Nephron progenitor cell (in vitro differentiated cells): ENCODE measurements around the gene SLC23A2.
A peak's percentile ranks its signal among the peaks of the same experiment; 100 is the strongest.
"Not testable (repeated sequence)": the region's sequence is repeated elsewhere in the genome, so short reads cannot be mapped to it uniquely, and the experiment has no call there.

ENCODE experiments used
- DNase-seq: peaks from one replicate; pipeline ENCODE4 v3.0.0; 2021
- H3K27ac Mint-ChIP-seq: 2 replicates; pipeline ENCODE4 v1.8.0; 2021; ENCODE audit warnings: mild to moderate bottlenecking, moderate library complexity, mixed read lengths
- H3K27me3 Mint-ChIP-seq: 2 replicates; pipeline ENCODE4 v1.8.0; 2021; ENCODE audit warnings: mild to moderate bottlenecking, low read depth, mixed read lengths; ENCODE audit not compliant: poor library complexity
- H3K36me3 Mint-ChIP-seq: 2 replicates; pipeline ENCODE4 v1.8.0; 2021; ENCODE audit warnings: low read depth, mixed read lengths
- H3K4me1 Mint-ChIP-seq: 2 replicates; pipeline ENCODE4 v1.8.0; 2021; ENCODE audit warnings: mixed read lengths
- H3K4me3 Mint-ChIP-seq: 2 replicates; pipeline ENCODE4 v1.8.0; 2021; ENCODE audit warnings: mild to moderate bottlenecking, moderate library complexity, mixed read lengths
- H3K9me3 Mint-ChIP-seq: 2 replicates; pipeline ENCODE4 v1.8.0; 2021; ENCODE audit warnings: mild to moderate bottlenecking, moderate library complexity, mixed read lengths
- CTCF ChIP-seq: fragments of 200-600 bp; sonication (generic); IDR thresholded peaks from 2 replicates; pipeline ENCODE4 v1.5.0; 2021; ENCODE audit warnings: antibody characterized with exemption

Gene SLC23A2

DNA sequence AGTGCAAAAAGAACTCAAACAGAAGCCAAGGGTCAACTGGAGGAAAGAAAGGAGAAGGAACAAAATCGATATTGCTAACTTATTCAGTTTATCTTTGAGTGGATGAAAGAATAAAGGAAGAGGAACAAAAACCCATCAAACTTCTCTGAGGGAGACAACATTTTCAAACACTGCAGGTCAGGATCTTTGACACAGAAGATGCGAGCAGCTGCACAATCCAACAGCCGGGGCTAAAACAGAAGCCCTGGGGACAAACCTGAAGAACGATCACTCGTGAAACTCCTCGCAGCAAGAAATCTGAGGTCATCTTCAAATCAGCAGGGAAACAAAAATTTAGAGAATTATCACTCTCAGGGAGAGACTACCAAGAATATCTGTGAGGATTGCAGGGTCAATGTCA lies 14.2 kb downstream of the SLC23A2 start:
- Mint-ChIP-seq H3K4me1 (peaks cover 12% of the 10 kb centered on the region), H3K36me3 (peaks cover 6% of the 10 kb centered on the region), H3K27ac (peak overlapping the region; percentile 75), H3K9me3 (no peaks in the 10 kb centered on the region), H3K4me3 (no peak overlapping the region), H3K27me3 (peaks cover 9% of the 10 kb centered on the region)
- DNase-seq: no peak
- no peak for TF ChIP-seq CTCF

DNA sequence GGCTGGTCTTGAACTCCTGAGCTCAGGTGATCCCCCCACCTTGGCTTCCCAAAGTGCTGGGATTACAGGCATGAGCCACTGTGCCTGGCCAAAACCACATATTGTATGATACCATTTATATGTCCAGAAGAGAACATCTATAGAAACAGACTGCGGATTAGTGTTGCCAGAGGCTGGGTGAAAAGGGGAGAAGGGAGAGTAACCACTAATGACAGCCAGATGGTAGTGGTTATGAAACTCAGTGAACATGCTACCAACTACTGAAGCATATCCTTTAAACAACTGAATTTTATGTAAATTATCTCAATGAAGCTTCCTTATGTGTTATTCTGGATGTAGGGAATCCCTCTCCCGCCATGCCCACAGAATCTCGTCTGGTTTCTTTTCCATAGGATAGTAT lies 15.7 kb downstream of the SLC23A2 start:
- peaks cover 9% of the 10 kb centered on the region for H3K27me3 Mint-ChIP-seq
- H3K36me3 Mint-ChIP-seq: peaks cover 6% of the 10 kb centered on the region
- H3K4me3 Mint-ChIP-seq: no peak overlapping the region
- H3K9me3 Mint-ChIP-seq: no peaks in the 10 kb centered on the region
- H3K4me1 Mint-ChIP-seq: peaks cover 6% of the 10 kb centered on the region
- DNase-seq: no peak
- no peak for TF ChIP-seq CTCF
- H3K27ac Mint-ChIP-seq: no peak overlapping the region

DNA sequence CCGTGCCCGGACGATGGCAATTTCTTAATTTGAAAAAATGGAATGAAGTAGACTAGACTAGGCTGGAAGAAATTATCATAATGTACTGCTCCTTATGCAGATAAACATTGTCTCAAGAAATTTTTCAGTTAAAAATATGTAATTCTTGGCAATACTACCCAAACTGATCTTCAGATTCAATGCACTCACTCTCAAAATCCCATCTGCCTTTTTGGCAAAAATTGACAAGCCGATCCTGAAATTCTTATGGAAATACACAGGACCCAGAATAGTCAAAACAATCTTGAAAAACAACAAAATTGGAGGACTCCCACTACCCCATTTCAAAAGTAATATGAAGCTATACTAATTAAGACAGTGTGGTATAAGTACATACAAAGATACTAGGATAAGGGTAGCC lies 19.0 kb downstream of the SLC23A2 start:
- Mint-ChIP-seq H3K4me3 (no peak overlapping the region), H3K9me3 (no peaks in the 10 kb centered on the region), H3K4me1 (peaks cover 11% of the 10 kb centered on the region), H3K27me3 (peaks cover 5% of the 10 kb centered on the region), H3K36me3 (peaks cover 5% of the 10 kb centered on the region), H3K27ac (no peak overlapping the region)
- no peak for DNase-seq
- no peak for TF ChIP-seq CTCF

- H3K9me3 Mint-ChIP-seq: no peaks in the 10 kb centered on the region
- TF ChIP-seq CTCF: no peak
- peaks cover 5% of the 10 kb centered on the region for H3K27me3 Mint-ChIP-seq
- no peak overlapping the region for H3K4me3 Mint-ChIP-seq
- no peak overlapping the region for H3K27ac Mint-ChIP-seq
- no peaks in the 10 kb centered on the region for H3K36me3 Mint-ChIP-seq
- DNase-seq: no peak
- H3K4me1 Mint-ChIP-seq: peaks cover 4% of the 10 kb centered on the region
Observed at GRCh38 chr20:4979841-4980410, 21.4 kb downstream of the SLC23A2 start.

GRCh38 chr20:4978050-4978918 lies 23.0 kb downstream of the SLC23A2 start:
- TF ChIP-seq CTCF: no peak
- Mint-ChIP-seq H3K4me3 (no peak overlapping the region), H3K4me1 (peaks cover 12% of the 10 kb centered on the region), H3K9me3 (no peaks in the 10 kb centered on the region), H3K36me3 (no peaks in the 10 kb centered on the region), H3K27me3 (peaks cover 2% of the 10 kb centered on the region), H3K27ac (peak overlapping the region; percentile 77)
- DNase-seq: no peak

DNA sequence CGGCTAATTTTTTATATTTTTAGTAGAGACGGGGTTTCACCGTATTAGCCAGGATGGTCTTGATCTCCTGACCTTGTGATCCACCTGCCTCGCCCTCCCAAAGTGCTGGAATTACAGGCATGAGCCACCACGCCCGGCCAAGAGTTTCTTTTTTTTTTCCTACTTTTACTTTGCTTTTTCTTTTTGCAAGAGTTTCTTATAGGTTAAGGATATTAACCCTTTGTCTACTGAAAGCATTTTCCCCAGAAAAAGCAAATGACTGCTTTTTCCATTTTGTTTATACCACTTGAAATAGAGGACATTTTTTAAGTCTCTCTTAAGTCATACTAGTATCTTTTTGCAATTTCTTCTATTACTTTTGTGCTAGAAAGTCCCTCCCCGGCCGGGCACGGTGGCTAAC lies 25.3 kb downstream of the SLC23A2 start:
- H3K36me3 Mint-ChIP-seq, H3K27me3 Mint-ChIP-seq: not testable (repeated sequence)

More for the DNA sequence above, 25.3 kb downstream of the SLC23A2 start:
- DNase-seq, H3K27ac Mint-ChIP-seq, H3K4me3 Mint-ChIP-seq, H3K9me3 Mint-ChIP-seq: not testable (repeated sequence)
- peaks cover 21% of the 10 kb centered on the region for H3K4me1 Mint-ChIP-seq
